WERI-Rb-1 (cell line): ENCODE measurements around the gene KCTD15.
"Not testable (repeated sequence)": the region's sequence is repeated elsewhere in the genome, so short reads cannot be mapped to it uniquely, and the experiment has no call there.

Source experiments
- DNase-seq: peaks from one replicate; pipeline ENCODE4 v3.0.0-alpha.2; 2020
- H3K27ac ChIP-seq: fragments of 250-450 bp; sonication (Bioruptor Pico); 2 replicates; pipeline ENCODE4 v1.5.1; 2020; ENCODE audit warnings: mild to moderate bottlenecking, moderate library complexity
- H3K27me3 ChIP-seq: fragments of 250-450 bp; sonication (Bioruptor Pico); 2 replicates; pipeline ENCODE4 v1.5.1; 2021; ENCODE audit warnings: mild to moderate bottlenecking, low read depth, moderate library complexity; ENCODE audit not compliant: insufficient read depth, severe bottlenecking
- H3K36me3 ChIP-seq: fragments of 250-450 bp; sonication (Bioruptor Pico); 2 replicates; pipeline ENCODE4 v1.5.1; 2020; ENCODE audit warnings: mild to moderate bottlenecking, moderate library complexity
- H3K4me3 ChIP-seq: 2 replicates; pipeline ENCODE4 v1.5.1; 2011; ENCODE audit warnings: low read depth, mild to moderate bottlenecking, control low read depth, low read length
- H3K9me3 ChIP-seq: fragments of 250-450 bp; sonication (Bioruptor Pico); 2 replicates; pipeline ENCODE4 v1.5.1; 2021; ENCODE audit warnings: mild to moderate bottlenecking, moderate library complexity; ENCODE audit not compliant: severe bottlenecking
- TF ChIP-seq, protein P1 (sequence below): IDR thresholded peaks from 2 replicates; pipeline ENCODE4 v1.5.1; 2011; ENCODE audit warnings: low read depth, mild to moderate bottlenecking, control low read depth, inconsistent platforms, low read length

KCTD15 gene

DNA sequence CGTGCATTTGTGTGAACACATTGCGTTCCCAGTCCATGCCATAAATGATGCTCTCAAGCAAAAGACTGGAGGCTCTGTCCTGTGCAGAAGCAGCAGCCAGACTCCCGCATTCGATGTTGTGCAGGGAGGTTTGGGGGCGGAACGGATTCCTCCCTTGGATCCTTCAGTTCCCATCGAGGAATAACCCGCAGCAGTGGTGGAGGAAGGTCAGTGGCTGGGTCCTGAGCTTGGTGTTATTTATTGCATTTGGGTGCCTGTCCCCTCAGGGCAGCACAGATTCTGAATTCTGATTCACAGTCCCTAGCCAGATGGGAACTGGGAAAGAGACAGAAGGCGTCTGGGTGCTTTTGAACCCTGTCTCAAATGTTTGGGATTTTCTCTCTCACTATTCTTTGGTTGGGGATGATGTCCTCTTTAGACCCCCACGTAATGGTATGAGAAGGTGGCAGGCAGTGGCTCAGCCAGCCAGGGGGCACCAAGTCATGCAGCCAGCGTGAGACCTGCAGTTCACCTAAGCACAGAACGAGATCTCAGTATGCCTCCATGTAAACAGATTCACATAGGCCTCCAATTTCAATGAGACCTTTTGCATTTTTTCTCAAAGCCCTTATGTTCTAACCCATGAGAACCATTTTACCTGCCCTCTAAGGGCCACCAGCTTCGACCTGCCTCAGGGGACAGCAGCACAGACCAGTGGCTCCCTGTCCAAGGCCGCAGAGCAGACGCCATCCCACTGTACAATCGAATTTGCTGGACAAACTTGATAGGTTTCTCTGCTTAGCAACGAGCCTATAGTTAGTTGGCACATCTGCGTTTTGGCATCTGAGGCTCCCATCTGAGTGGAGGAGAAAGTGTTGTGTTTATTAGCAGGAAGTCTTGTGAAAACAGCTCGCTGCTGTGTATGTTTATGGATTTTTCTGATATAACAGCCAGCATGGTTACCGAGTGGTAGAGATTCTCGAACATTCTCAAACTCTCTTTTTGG is 17.8 kb downstream of the KCTD15 start:
- Histone ChIP-seq H3K9me3 (no peaks in the 10 kb centered on the region), H3K27ac (no peak overlapping the region), H3K27me3 (no peaks in the 10 kb centered on the region), H3K4me3 (no peak overlapping the region), H3K36me3 (peaks cover 40% of the 10 kb centered on the region)
- TF ChIP-seq, protein P1, sequence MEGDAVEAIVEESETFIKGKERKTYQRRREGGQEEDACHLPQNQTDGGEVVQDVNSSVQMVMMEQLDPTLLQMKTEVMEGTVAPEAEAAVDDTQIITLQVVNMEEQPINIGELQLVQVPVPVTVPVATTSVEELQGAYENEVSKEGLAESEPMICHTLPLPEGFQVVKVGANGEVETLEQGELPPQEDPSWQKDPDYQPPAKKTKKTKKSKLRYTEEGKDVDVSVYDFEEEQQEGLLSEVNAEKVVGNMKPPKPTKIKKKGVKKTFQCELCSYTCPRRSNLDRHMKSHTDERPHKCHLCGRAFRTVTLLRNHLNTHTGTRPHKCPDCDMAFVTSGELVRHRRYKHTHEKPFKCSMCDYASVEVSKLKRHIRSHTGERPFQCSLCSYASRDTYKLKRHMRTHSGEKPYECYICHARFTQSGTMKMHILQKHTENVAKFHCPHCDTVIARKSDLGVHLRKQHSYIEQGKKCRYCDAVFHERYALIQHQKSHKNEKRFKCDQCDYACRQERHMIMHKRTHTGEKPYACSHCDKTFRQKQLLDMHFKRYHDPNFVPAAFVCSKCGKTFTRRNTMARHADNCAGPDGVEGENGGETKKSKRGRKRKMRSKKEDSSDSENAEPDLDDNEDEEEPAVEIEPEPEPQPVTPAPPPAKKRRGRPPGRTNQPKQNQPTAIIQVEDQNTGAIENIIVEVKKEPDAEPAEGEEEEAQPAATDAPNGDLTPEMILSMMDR, result no peak
- no peak for DNase-seq

DNA sequence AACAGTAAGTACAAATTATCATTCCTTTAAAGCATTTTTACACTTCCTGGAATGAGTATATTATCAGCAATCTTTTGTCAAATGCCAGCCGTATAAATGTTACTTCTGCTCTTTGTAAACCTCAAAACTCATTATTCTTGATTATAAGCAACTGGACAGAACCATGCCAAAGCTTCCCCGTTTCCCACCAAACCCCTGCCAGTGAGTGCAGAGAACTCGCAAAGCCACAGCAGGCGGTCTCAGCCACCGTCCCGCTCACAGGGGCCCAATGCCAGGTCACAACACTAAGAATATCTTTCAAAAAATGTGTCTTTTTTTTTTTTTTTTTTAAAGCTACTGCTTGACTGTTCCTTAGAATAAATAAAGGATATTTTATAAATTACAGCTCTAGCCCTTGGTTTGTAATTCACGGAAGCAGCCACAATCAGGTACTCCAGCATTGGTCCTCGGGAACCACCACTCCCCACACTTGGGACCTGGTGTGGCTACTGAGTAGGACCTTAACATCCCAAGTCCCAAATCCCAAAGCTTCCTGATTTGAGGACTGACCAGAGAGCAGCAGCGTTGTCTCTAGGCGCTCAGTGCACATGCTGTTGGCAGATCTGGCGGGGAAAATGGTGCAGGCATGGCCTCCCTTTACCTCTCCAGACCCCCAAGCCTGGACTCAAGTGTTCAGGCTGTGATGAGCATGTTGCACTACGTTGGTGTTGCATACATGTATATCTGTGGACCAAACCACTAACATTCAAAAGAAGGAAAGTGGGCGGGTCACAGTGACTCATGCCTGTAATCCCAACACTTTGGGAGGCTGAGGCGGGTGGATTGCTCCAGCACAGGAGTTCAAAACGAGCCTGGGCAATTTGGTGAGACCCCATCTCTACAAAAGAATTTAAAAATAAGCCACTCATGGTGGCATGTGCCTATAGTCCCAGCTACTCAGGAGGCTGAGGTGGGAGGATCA is 19.0 kb downstream of the KCTD15 start:
- H3K27me3 ChIP-seq, result no peaks in the 10 kb centered on the region
- no peak for DNase-seq
- TF ChIP-seq, protein P1, result no peak
- no peaks in the 10 kb centered on the region for H3K9me3 ChIP-seq
- H3K4me3 ChIP-seq, result no peak overlapping the region
- peaks cover 29% of the 10 kb centered on the region for H3K36me3 ChIP-seq
- H3K27ac ChIP-seq, result no peak overlapping the region

DNA sequence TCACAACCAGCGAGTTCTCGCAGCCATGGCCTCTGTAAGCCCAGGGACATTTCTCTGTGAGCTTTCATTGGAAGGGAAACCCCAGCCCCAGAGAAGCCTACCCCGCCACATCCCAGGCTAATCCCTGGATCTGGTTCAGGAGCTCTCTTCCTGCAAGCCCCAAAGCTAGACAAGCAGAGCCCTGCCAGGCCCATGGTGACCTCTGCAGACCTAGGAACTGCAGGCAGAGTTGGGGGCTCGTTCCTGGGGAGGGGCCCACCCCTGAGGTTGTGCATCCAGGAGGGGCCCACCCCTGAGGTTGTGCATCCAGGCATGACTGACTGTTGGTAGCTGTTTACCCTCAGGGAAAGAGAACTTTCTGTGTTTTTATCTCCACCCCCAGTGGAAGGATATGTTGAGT is 21.7 kb downstream of the KCTD15 start:
- H3K36me3 ChIP-seq, result peaks cover 6% of the 10 kb centered on the region
- no peaks in the 10 kb centered on the region for H3K27me3 ChIP-seq
- no peaks in the 10 kb centered on the region for H3K9me3 ChIP-seq
- DNase-seq, result no peak
- no peak overlapping the region for H3K4me3 ChIP-seq
- no peak overlapping the region for H3K27ac ChIP-seq
- TF ChIP-seq, protein P1, result no peak

DNA sequence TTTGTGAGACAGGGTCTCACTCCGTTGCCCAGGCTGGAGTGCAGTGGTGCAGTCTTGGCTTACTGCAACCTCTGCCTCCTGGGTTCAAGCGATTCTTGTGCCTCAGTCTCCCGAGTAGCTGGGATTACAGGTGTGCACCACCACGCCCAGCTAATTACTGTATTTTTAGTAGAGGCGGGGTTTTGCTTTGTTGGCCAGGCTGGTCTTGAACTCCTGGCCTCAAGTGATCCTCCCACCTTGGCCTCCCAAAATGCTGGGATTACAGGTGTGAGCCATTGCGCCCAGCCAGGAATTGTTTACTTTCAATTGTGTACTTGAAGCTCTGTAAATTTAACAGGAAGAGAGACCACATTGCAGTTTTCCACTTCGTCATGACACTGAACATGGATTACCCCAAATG is 22.4 kb downstream of the KCTD15 start:
- H3K9me3 ChIP-seq, H3K27me3 ChIP-seq, H3K27ac ChIP-seq, H3K36me3 ChIP-seq, DNase-seq, H3K4me3 ChIP-seq: not testable (repeated sequence)

DNA sequence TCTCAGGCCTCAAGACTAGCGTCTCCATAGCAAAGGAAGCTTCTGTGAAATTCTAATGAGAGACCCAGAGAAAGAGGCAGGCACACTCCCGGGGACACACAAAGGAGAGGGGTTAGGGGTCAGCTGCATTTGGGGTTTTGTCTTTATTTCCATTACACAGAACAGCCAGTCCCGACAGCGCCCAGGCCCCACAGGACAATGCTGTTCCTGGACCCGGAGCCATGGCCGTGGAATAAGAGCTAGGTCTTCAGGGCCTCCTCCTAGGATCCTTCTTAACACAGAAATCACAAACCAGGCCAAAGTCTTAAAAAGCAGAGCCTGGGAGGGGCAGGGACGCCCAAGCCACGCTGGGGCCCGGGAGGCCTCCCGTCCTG is 22.8 kb downstream of the KCTD15 start:
- no peak overlapping the region for H3K27ac ChIP-seq
- no peaks in the 10 kb centered on the region for H3K27me3 ChIP-seq
- no peak for DNase-seq
- H3K9me3 ChIP-seq, result no peaks in the 10 kb centered on the region
- H3K36me3 ChIP-seq, result no peaks in the 10 kb centered on the region
- no peak overlapping the region for H3K4me3 ChIP-seq
- TF ChIP-seq, protein P1, result no peak
